Testis (tissue), 3 donors: ENCODE measurements around the gene COL5A2. TPM values are rescaled to one million over a fixed set of nuclear protein-coding genes. Genes with fewer than 3 reads are reported as not detected.
A peak's percentile ranks its signal among the peaks of the same experiment; 100 is the strongest.

ENCODE experiments used
- DNase-seq: peaks from one replicate; pipeline ENCODE4 v3.0.0-alpha.2; 2019
- H3K27ac ChIP-seq, 2 donors: fragments of 200-600 bp; sonication (generic); one replicate each; pipeline ENCODE4 v1.5.1; 2019
- H3K27me3 ChIP-seq: fragments of 200-600 bp; sonication (generic); one replicate; pipeline ENCODE4 v1.5.1; 2019
- H3K36me3 ChIP-seq: fragments of 200-600 bp; sonication (generic); one replicate; pipeline ENCODE4 v1.5.1; 2017; ENCODE audit warnings: low read depth; ENCODE audit errors: missing control alignments
- H3K4me1 ChIP-seq: fragments of 200-600 bp; sonication (generic); one replicate; pipeline ENCODE4 v1.5.1; 2019
- H3K4me3 ChIP-seq, 2 donors: fragments of 200-600 bp; sonication (generic); one replicate each; pipeline ENCODE4 v1.5.1; 2017 to 2019
- H3K9me3 ChIP-seq: fragments of 200-600 bp; sonication (generic); one replicate; pipeline ENCODE4 v1.5.1; 2017
- POLR2A ChIP-seq: fragments of 450-650 bp; IDR thresholded peaks from one replicate; pipeline ENCODE4 v1.6.1; 2017; ENCODE audit warnings: antibody characterized with exemption, mild to moderate bottlenecking, moderate library complexity
- WGBS, 2 donors: methylation state at CpG; one replicate each; pipeline ENCODE4 v1.1.5; 2018; 5-methylcytosine and 5-hydroxymethylcytosine counted together
- intact Hi-C: fragments of 100-400 bp; cut with DNase I; formaldehyde crosslinking; loops from one replicate; pipeline ENCODE4 v1.15.1; 2023; ENCODE audit warnings: low total_unique reads
- polyA plus RNA-seq: library from polyadenylated mRNA; stranded (reverse); fragments of 350-450 nt; fragmentation: Illumina TruSeq; extraction: RNeasy Lipid Tissue Mini Kit (QIAGEN cat#74804); gene quantifications from one replicate; pipeline ENCODE4 v1.2.3, GENCODE V29; 2014; ENCODE audit warnings: low read depth, low replicate concordance; ENCODE audit not compliant: insufficient read depth
- total RNA-seq, 2 donors: library from RNA; depleted of rRNA; stranded (reverse); fragments of >200 nt; gene quantifications; one replicate each; pipeline ENCODE4 v1.2.3, GENCODE V29; 2016
- TF ChIP-seq, protein P1 (sequence below), 3 experiments: fragments of 450-650 bp in 2 of 3; fragments of 200-600 bp in 1 of 3; sonication (generic) in 1 of 3; IDR thresholded peaks; one replicate each; pipeline ENCODE4 v1.5.1; 2016 to 2019; ENCODE audit warnings: antibody characterized with exemption in 3 of 3, mild to moderate bottlenecking in 2 of 3, moderate library complexity in 1 of 3

The COL5A2 gene
- total and polyA plus RNA-seq, 3 donors from 2014 or later, result 12.9 to 24.7 (median 15.7) TPM

DNA sequence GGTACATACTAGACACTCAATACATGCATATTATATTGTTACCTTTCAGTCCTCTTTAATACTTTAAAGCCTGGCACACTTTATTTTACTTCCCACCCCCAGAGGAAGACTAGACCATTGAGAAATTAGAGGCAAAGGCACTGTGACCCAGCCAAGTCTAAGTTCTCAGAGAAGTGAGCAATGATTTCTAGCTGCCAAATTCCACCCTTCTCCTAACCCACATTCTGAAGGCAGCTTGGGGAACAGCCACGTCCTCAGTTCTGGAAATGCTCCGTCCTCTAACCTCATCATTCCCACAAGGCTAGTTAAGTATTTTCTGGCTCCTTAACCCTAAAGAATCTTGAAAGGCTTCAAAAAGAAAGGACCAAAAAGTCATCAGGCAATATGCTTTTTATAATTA lies 86.6 kb downstream of the COL5A2 start:
- H3K36me3 ChIP-seq, result no peaks in the 10 kb centered on the region
- DNase-seq, result peak; percentile 52
- no peak overlapping the region for H3K27ac ChIP-seq
- intact Hi-C loops, result loop anchor here (10.0 kb wide), 1 partner anchor 322 kb away; no protein-coding TSS in a partner anchor
- TF ChIP-seq, protein P1, sequence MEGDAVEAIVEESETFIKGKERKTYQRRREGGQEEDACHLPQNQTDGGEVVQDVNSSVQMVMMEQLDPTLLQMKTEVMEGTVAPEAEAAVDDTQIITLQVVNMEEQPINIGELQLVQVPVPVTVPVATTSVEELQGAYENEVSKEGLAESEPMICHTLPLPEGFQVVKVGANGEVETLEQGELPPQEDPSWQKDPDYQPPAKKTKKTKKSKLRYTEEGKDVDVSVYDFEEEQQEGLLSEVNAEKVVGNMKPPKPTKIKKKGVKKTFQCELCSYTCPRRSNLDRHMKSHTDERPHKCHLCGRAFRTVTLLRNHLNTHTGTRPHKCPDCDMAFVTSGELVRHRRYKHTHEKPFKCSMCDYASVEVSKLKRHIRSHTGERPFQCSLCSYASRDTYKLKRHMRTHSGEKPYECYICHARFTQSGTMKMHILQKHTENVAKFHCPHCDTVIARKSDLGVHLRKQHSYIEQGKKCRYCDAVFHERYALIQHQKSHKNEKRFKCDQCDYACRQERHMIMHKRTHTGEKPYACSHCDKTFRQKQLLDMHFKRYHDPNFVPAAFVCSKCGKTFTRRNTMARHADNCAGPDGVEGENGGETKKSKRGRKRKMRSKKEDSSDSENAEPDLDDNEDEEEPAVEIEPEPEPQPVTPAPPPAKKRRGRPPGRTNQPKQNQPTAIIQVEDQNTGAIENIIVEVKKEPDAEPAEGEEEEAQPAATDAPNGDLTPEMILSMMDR (IDR thresholded peaks at IDR 0.05), result no peak
- no peak for TF ChIP-seq POLR2A
- H3K27me3 ChIP-seq, result no peaks in the 10 kb centered on the region
- WGBS, 2 donors, result 59 to 71% methylated on average over 2 of the region's 2 CpGs
- H3K9me3 ChIP-seq, result no peaks in the 10 kb centered on the region
- no peak overlapping the region for H3K4me3 ChIP-seq
- peaks cover 5% of the 10 kb centered on the region for H3K4me1 ChIP-seq

DNA sequence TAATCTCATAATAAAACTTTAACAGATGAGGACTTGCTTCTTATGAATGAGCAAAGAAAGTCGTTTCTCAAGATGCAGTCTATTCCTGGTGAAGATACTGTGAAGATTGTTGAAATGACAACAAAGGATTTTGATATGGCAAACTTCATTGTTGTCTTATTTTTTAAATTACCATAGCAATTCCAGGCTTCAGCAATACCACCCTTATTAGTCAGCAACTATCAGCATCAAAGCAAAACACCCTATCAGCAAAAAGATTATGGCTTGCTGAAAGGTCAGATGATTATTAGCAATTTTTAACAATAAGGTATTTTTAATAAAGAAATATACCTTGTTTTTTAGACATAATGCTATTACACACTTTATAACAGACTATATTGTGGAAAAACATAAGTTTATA lies 88.3 kb downstream of the COL5A2 start:
- TF ChIP-seq, protein P1 (IDR thresholded peaks at IDR 0.05), result no peak
- TF ChIP-seq POLR2A, result no peak
- Histone ChIP-seq H3K27me3 (no peaks in the 10 kb centered on the region), H3K36me3 (no peaks in the 10 kb centered on the region), H3K4me3 (no peak overlapping the region), H3K9me3 (no peaks in the 10 kb centered on the region), H3K4me1 (peaks cover 5% of the 10 kb centered on the region), H3K27ac (no peak overlapping the region)
- intact Hi-C loops, result loop anchor here (10.0 kb wide), 1 partner anchor 324 kb away; no protein-coding TSS in a partner anchor
- 50 to 76% methylated on average over 1 of the region's 1 CpG for WGBS, 2 donors
- no peak for DNase-seq

DNA sequence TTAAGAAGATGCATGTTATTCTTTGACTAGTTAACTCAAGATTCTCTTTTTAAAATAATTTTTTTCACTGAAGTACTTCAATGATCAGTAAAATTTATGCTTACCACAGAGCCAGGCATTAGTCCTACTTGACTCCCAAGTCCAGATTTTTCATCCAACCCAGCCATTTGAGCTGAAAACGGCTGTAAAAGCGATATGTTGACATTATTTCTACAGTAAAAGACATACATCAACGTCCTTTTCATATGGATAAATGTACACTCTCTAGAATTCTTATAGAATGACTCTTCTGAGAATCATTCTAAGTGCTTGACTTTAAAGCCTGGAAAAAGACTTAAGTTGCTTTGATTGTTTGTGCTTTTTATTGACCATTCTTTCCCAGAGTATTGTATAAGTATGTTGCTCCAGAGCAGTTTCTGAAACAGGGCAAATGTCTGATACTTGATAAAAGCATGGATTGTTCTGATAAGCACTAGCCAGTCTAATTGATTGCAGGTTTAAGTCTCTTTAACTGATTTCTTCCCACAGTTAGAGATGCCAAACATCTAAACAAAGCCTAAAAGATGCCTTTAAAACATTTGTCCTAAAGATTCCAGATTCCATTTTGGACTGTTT lies 90.9 kb downstream of the COL5A2 start:
- H3K9me3 ChIP-seq, result no peaks in the 10 kb centered on the region
- DNase-seq, result no peak
- intact Hi-C loops, result no loop called here
- no peak overlapping the region for H3K4me3 ChIP-seq
- WGBS, 2 donors, result 40 to 70% methylated on average over 3 of the region's 3 CpGs
- no peaks in the 10 kb centered on the region for H3K36me3 ChIP-seq
- H3K27me3 ChIP-seq, result no peaks in the 10 kb centered on the region
- H3K27ac ChIP-seq, result no peak overlapping the region
- no peaks in the 10 kb centered on the region for H3K4me1 ChIP-seq
- TF ChIP-seq POLR2A, result no peak
- TF ChIP-seq, protein P1 (IDR thresholded peaks at IDR 0.05), result no peak

DNA sequence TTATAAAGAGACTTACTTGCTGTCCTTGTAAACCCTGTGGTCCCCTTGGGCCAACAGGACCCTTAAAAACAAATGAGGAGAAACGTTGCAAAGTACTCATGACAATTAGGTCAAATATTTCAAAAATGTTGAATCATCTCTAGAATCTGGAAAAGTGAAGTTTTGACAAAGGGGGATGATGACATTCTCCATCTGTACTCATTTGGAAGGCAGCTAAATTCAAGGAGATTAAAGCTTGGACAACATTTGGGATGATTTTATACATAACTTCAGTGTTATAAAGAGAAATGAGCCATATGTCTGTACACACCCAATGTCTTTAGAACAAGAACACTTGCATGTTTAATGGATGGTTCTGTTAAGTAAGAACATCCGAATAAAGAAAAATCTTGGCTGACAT lies 92.9 kb downstream of the COL5A2 start:
- Histone ChIP-seq H3K27ac (no peak overlapping the region), H3K4me1 (no peaks in the 10 kb centered on the region), H3K4me3 (no peak overlapping the region), H3K27me3 (no peaks in the 10 kb centered on the region), H3K36me3 (no peaks in the 10 kb centered on the region), H3K9me3 (no peaks in the 10 kb centered on the region)
- DNase-seq, result no peak
- 58 to 65% methylated on average over 2 of the region's 2 CpGs for WGBS, 2 donors
- intact Hi-C loops, result no loop called here
- TF ChIP-seq POLR2A, result no peak
- TF ChIP-seq, protein P1 (IDR thresholded peaks at IDR 0.05), result no peak

DNA sequence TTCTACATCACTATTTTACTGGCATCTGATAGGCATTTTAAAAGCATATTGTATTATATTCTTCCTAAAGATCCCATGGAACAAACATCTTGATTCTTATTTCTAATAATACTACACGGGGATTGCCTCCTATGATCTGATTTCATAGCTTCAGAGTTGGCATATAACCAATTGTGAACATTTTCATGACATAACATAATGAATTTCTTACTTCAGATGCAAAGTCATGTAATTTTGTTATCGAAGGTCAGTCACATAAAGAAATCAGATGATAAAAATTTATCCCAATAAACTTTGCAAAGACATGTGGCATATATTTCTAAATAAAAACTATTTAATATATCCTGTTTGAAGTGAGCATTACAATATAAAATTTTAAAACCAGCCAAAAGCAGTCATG lies 93.3 kb downstream of the COL5A2 start:
- Histone ChIP-seq H3K27ac (no peak overlapping the region), H3K4me3 (no peak overlapping the region), H3K4me1 (no peaks in the 10 kb centered on the region), H3K27me3 (no peaks in the 10 kb centered on the region), H3K9me3 (no peaks in the 10 kb centered on the region), H3K36me3 (no peaks in the 10 kb centered on the region)
- intact Hi-C loops, result no loop called here
- TF ChIP-seq, protein P1 (IDR thresholded peaks at IDR 0.05), result no peak
- TF ChIP-seq POLR2A, result no peak
- no peak for DNase-seq
- WGBS, 2 donors, result 63 to 86% methylated on average over 2 of the region's 2 CpGs
